Astrocyte of the spinal cord (primary cell): ENCODE measurements around the gene ALS2CL.

Experiments
- DNase-seq: peaks from one replicate; pipeline ENCODE4 v3.0.0; 2011; ENCODE audit warnings: low read depth, low spot score
- H3K4me3 ChIP-seq: 2 replicates; pipeline ENCODE4 v1.5.1; 2011; ENCODE audit warnings: low read depth, mild to moderate bottlenecking, low read length, moderate library complexity
- in situ Hi-C: cut with HindIII; loops from 2 replicates; pipeline ENCODE4 v1.10.0; 2017; ENCODE audit warnings: low sequenced_read_pairs
- TF ChIP-seq, protein P1 (sequence below): IDR thresholded peaks from 2 replicates; pipeline ENCODE4 v1.5.1; 2012; ENCODE audit warnings: low read depth, mild to moderate bottlenecking, low read length, inconsistent platforms

The ALS2CL gene

DNA sequence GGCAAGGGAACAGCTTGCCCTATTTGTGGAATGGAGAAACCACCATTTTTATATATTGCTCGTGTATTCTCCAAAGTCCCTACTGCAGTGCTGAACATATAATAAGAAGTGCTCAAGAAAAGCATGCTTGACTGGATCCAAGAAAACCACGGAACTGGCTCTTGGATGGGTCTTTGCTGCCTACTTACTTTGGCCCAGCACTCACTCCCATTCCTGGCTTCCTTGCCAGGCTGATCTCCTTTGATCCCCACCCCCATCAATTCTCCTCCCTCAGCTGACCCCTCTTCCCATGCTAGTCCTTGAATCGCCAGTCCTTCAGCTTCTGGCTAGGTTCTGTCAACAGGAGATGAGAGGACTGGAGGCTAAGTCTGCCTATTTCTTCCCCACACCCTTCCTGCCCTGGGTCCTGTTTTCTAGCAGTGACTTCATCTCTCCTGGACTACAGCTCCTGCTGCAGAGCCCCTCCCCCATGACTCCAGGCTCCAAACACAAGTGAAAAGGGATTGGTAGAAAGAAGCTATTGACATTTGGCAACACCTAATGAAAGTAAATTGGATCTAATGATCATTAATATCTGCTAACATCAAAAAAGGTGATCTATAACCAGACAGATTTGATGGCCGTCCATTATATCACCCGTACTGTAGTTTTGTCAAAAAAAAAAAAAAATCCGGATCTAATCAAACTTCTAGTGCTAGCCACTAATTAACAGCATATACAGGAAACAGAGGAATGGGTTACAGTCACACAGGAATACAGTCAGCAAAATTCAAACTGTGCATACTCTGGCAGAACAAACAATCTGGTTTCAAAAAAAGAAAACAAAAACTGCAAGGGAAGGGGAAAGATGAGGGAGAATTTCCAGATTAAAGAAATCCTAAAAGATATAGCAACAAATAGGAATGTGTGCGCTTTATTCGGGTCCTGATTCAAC is 73.4 kb downstream of the ALS2CL start:
- TF ChIP-seq, protein P1, sequence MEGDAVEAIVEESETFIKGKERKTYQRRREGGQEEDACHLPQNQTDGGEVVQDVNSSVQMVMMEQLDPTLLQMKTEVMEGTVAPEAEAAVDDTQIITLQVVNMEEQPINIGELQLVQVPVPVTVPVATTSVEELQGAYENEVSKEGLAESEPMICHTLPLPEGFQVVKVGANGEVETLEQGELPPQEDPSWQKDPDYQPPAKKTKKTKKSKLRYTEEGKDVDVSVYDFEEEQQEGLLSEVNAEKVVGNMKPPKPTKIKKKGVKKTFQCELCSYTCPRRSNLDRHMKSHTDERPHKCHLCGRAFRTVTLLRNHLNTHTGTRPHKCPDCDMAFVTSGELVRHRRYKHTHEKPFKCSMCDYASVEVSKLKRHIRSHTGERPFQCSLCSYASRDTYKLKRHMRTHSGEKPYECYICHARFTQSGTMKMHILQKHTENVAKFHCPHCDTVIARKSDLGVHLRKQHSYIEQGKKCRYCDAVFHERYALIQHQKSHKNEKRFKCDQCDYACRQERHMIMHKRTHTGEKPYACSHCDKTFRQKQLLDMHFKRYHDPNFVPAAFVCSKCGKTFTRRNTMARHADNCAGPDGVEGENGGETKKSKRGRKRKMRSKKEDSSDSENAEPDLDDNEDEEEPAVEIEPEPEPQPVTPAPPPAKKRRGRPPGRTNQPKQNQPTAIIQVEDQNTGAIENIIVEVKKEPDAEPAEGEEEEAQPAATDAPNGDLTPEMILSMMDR = no peak
- no peak overlapping the region for H3K4me3 ChIP-seq
- in situ Hi-C loops = no loop called here
- no peak for DNase-seq
